Activated T-helper 17 cell treated with anti-CD3 and anti-CD28 coated beads, Interleukin-2, amount 50 U/mL, for 72 hours (primary cell): Measurements from ENCODE around the gene TMBIM4. TPM values are rescaled to one million over a fixed set of nuclear protein-coding genes. Genes with fewer than 3 reads are reported as not detected.

Experiments
- ATAC-seq: fragments of 150-1000 bp; cut with Tn5 transposase; replicated peaks from 2 replicates; pipeline ENCODE4 v1.10.0; 2021; ENCODE audit warnings: mild to moderate bottlenecking, moderate library complexity
- H3K27ac Mint-ChIP-seq: one replicate; pipeline ENCODE4 v1.8.0; 2022; ENCODE audit warnings: mixed read lengths
- H3K27me3 Mint-ChIP-seq: one replicate; pipeline ENCODE4 v1.8.0; 2022; ENCODE audit warnings: mixed read lengths
- H3K36me3 Mint-ChIP-seq: one replicate; pipeline ENCODE4 v1.8.0; 2022; ENCODE audit warnings: low read depth, mild to moderate bottlenecking, mixed read lengths
- H3K4me1 Mint-ChIP-seq: one replicate; pipeline ENCODE4 v1.8.0; 2022; ENCODE audit warnings: mixed read lengths
- H3K4me3 Mint-ChIP-seq: one replicate; pipeline ENCODE4 v1.8.0; 2022; ENCODE audit warnings: mild to moderate bottlenecking, mixed read lengths
- H3K9me3 Mint-ChIP-seq: one replicate; pipeline ENCODE4 v1.8.0; 2022; ENCODE audit warnings: mixed read lengths
- total RNA-seq, 2 donors: library from RNA; stranded (reverse); gene quantifications; one replicate each; pipeline ENCODE4 v1.2.3, GENCODE V29; 2022

The TMBIM4 gene
- total RNA-seq, 2 donors from 2014 or later, result 41.5 to 48.9 TPM

DNA sequence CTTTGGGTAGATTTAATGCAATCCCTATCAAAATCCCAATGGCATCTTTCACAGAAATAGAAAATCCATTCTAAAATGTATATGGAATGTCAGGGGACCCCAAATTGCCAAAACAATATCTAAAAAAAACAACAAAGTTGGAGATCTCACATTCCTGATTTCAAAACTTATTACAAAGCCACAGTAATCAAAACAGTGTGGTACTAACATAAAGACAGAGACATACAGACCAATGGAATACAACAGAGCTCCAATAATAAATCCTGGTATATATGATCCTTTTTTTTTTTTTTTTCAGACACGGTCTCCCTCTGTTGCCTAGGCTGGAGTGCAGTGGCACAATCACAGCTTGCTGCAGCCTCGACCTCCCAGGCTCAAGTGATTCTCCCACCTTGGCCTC lies 4.7 kb downstream of the TMBIM4 start:
- peak overlapping the region; percentile 72 for H3K4me3 Mint-ChIP-seq
- H3K27me3 Mint-ChIP-seq, result no peaks in the 10 kb centered on the region
- no peak overlapping the region for H3K27ac Mint-ChIP-seq
- no peak for ATAC-seq
- peaks cover 63% of the 10 kb centered on the region for H3K4me1 Mint-ChIP-seq
- peaks cover 67% of the 10 kb centered on the region for H3K36me3 Mint-ChIP-seq
- H3K9me3 Mint-ChIP-seq, result peaks cover 5% of the 10 kb centered on the region

DNA sequence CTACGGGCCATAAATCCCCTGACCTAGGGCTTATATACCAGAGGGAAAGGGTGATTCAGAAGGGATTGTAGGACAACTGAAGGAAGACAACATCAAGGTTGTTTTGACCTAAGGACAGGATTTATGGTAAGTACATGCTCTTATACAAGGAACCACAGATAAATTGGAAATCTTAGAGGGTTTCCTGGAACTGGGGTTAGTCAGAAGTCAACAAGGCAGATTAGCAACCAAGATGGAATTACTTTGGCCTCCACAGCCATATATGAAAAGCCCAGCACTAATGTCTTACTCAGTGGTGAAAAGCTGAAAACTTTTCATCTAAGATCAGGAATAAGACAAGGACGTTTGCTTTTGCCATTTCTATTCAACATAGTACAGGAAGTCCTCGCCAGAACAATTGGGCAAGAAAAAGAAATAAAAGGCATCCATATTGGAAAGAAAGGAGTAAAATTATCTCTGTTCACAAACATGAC lies 5.4 kb downstream of the TMBIM4 start:
- Mint-ChIP-seq H3K27ac (peak overlapping the region; percentile 91), H3K4me3 (peak overlapping the region; percentile 72), H3K9me3 (peaks cover 5% of the 10 kb centered on the region), H3K27me3 (no peaks in the 10 kb centered on the region), H3K36me3 (peaks cover 68% of the 10 kb centered on the region), H3K4me1 (peaks cover 67% of the 10 kb centered on the region)
- peak; percentile 55 for ATAC-seq

DNA sequence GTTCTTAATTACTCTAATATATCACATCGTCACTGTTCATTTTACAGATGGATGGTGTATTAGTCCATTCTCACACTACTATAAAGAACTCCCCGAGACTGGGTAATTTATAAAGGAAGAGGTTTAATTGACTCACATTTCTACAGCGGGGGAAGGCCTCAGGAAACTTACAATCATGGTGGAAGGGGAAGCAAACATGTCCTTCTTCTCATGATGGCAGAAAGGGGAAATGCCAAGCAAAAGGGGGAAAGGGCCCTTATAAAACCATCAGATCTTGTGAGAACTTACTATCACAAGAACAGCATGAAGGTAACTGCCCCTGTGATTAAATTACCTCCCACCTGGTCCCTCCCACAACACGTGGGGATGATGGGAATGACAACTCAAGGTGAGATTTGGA lies 6.5 kb downstream of the TMBIM4 start:
- Mint-ChIP-seq H3K27ac (peak overlapping the region; percentile 91), H3K4me1 (peaks cover 64% of the 10 kb centered on the region), H3K4me3 (peak overlapping the region; percentile 72), H3K9me3 (peaks cover 5% of the 10 kb centered on the region), H3K27me3 (no peaks in the 10 kb centered on the region), H3K36me3 (peaks cover 70% of the 10 kb centered on the region)
- no peak for ATAC-seq

DNA sequence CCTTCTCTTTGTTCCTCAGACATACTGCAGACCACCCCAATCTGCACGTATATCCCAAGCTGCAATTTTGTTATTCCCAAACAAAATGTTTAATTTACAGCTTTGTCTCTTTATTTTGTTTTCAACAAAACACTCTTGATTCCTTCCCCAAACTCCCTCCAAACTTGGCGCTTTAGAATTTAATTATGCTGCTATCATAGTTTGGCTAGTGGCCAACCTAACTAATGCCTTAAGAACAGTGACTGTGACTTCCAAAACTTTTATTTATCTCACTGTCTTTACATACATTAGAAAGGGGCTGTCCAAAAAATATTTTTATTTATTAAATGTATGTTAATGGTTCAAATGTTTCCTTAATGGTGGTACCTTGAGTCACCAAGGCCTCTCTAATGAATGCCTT lies 7.1 kb downstream of the TMBIM4 start:
- ATAC-seq, result no peak
- Mint-ChIP-seq H3K27me3 (no peaks in the 10 kb centered on the region), H3K4me3 (no peak overlapping the region), H3K36me3 (peaks cover 67% of the 10 kb centered on the region), H3K4me1 (peaks cover 58% of the 10 kb centered on the region), H3K27ac (peak overlapping the region; percentile 91), H3K9me3 (peaks cover 5% of the 10 kb centered on the region)

DNA sequence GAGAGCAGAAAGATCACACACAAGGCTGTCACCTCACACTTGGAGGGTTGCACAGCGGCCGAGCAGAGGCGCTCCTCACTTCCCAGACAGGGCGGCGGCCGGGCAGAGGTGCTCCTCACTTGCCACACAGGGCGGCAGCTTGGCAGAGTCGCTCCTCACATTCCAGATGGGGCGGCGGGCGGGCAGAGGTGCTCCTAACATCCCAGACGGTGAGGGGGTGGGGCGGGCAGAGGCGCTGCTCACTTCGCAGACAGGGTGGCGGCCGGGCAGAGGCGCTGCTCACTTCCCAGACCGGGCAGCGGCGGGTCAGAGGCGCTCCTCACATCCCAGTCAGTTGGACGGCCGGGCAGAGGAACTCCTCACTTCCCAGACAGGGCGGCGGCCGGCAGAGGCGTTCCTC lies 9.1 kb downstream of the TMBIM4 start:
- peaks cover 51% of the 10 kb centered on the region for H3K36me3 Mint-ChIP-seq
- H3K27ac Mint-ChIP-seq, result no peak overlapping the region

DNA sequence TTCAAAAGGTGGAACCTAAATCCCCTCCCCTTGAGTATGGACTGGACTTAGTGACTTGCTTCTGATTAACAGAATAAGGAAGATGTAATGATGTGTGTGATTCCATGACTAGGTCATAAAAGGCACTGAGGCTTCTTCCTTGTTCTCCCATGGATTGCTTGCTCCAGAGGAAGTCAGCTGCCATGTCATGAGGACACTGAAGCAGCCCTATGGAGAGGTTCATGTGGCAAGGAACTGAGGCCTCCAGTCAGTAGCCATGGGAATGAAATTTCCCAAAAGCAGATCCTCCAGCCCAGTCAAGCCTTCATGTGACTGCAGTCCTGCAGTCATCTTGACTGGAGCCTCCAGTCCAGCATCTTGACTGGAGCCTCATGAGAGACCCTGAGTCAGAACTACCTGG lies 10.7 kb downstream of the TMBIM4 start:
- ATAC-seq, result no peak
- H3K4me3 Mint-ChIP-seq, result no peak overlapping the region
- peaks cover 45% of the 10 kb centered on the region for H3K4me1 Mint-ChIP-seq
- no peaks in the 10 kb centered on the region for H3K9me3 Mint-ChIP-seq
- H3K36me3 Mint-ChIP-seq, result peaks cover 36% of the 10 kb centered on the region
- H3K27me3 Mint-ChIP-seq, result no peaks in the 10 kb centered on the region
- H3K27ac Mint-ChIP-seq, result peak overlapping the region; percentile 58

More for the DNA sequence above, 9.1 kb downstream of the TMBIM4 start:
- Mint-ChIP-seq H3K27me3 (no peaks in the 10 kb centered on the region), H3K4me3 (no peak overlapping the region), H3K9me3 (peaks cover 5% of the 10 kb centered on the region), H3K4me1 (peaks cover 56% of the 10 kb centered on the region)
- ATAC-seq, result no peak

DNA sequence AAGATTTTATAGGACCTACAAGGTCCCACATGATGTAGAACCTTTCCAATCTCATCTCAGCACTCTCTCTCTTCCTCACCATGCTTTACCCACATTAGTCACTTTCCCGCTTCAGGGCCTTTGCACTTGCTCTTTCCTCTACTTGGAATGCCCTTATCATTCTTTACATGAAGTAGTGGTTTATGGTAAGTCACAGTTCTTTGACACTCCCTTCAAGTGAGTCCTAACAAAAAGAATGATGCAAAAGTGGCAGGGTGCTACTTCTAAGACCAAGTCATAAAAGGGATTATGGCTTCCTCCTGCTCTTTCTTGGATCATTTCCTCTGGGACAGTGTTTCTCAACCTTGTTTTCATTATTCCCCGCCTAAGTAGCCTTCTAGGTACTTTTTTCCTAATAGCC lies 13.1 kb downstream of the TMBIM4 start:
- H3K9me3 Mint-ChIP-seq, result no peaks in the 10 kb centered on the region
- no peak for ATAC-seq

DNA sequence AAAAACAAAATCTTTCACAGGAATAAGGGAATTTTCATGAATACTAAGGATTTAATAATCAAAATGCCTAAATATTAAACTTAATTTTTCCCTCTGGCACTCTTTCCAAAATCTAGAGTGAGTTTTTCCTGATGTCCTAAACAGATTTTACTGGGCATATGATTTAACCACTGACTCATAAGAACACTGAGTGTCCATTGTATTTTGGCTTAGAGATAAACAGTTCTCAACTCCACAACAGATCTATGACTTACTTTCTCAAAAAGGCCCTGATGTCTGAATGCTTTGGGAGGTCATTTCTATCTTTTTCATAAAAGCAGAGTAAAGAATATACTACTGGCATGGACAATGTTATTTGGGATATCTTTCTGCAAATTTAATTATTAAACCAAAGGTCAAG lies 15.0 kb downstream of the TMBIM4 start:
- Mint-ChIP-seq H3K4me1 (peaks cover 22% of the 10 kb centered on the region), H3K27ac (peak overlapping the region; percentile 14), H3K36me3 (peaks cover 43% of the 10 kb centered on the region), H3K9me3 (no peaks in the 10 kb centered on the region), H3K4me3 (no peak overlapping the region), H3K27me3 (no peaks in the 10 kb centered on the region)
- no peak for ATAC-seq

More for the DNA sequence above, 13.1 kb downstream of the TMBIM4 start:
- H3K27ac Mint-ChIP-seq, result peak overlapping the region; percentile 56
- H3K36me3 Mint-ChIP-seq, result peaks cover 42% of the 10 kb centered on the region
- no peak overlapping the region for H3K4me3 Mint-ChIP-seq
- H3K4me1 Mint-ChIP-seq, result peaks cover 22% of the 10 kb centered on the region
- H3K27me3 Mint-ChIP-seq, result no peaks in the 10 kb centered on the region

DNA sequence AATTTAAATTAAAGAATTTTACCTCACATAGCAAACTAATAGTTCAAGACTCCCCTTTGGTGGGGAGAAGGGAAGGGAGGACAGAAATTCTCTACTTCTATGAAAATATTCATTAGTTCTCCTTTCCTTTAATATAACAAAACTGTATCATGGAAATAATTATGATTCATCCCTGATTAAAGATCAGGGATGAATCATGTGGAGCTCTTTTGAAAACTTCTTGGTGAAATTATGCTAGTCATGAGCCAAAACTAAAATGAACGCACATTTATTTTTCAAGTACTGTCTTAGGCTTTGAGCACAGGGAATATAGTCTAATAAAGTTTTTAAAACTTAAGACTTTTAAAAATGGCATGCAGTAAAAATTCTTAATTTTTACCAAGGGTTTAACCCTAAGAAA lies 17.1 kb downstream of the TMBIM4 start:
- H3K36me3 Mint-ChIP-seq, result peaks cover 50% of the 10 kb centered on the region
- ATAC-seq, result no peak
- no peak overlapping the region for H3K4me3 Mint-ChIP-seq
- H3K27me3 Mint-ChIP-seq, result no peaks in the 10 kb centered on the region
- no peaks in the 10 kb centered on the region for H3K9me3 Mint-ChIP-seq
- H3K27ac Mint-ChIP-seq, result no peak overlapping the region
- H3K4me1 Mint-ChIP-seq, result peaks cover 14% of the 10 kb centered on the region

DNA sequence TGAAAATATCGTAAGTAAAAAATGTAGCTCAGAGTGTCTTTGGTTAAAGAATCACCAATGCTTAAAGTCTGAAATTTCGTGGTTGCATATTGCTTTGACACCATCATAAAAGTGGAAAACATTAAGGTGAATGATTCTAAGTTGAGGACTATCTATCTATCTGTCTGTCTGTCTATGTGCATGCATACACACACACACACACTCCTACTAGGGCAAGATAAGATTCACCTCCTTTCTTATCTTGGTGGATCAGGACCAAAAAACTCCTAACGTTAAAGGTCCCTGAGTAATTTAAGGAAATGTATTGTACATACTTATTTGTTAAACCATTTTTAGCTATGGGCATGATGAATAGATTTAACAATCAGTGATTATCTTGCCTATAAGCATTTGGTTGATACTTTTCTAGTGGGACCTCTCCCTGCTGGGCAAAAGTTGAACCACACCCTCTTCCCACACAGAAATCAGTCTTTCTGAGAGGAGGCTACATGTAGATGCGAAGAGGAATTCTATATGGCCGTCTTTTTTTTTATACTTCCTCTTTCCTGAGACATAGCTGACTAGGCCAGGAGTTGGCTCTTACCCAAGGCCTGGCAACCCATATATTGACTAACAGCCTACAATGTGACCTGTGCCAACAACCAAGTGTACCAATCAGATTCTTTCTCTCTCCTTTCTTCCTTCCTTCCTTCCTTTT lies 19.9 kb downstream of the TMBIM4 start:
- Mint-ChIP-seq H3K36me3 (peaks cover 78% of the 10 kb centered on the region), H3K27me3 (no peaks in the 10 kb centered on the region), H3K4me1 (peaks cover under 1% of the 10 kb centered on the region), H3K4me3 (no peak overlapping the region), H3K9me3 (no peaks in the 10 kb centered on the region), H3K27ac (no peak overlapping the region)
- ATAC-seq, result no peak

DNA sequence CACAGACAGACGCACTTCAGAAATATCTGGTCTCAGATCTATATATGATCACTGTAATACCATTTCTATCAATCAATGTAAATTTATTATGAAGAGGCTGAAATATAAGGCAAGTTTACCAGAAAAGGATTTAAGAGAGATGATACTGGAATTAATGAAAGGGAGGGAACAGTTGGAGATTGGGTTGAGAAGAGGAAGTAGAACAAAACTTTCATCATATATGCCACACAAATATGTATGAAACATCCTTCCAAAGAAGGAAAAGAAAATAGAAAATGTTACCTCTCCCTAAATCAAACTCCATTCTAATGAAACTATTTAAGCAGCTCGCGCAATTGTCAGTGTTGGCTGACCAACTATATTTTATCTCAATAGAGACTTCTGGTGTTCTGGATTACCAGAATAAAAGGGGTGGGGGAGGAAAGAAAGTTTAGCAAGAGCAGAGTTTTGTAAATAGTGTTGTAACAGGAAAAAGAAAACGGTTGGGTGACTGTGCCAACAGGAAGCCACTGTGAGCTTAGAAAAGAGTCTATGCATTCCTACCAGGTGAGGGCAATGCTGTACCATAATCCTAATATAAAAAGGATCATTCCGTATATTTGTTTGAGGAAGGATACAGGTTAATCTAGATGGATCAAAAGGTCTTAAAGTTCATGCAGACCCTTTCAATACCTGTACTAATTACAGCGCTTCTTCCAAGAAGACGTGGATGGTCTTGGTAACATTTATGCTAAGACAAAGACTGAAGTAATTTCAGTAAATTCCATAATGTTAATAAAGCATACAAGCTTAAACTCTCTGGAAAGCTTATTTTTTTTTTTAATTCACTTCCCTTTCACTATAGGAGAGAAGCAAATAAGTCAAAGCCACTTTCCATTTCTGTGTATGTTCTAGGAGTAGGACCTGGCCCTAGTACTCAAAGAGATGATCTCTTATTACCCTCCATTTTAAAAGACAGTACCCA lies 24.7 kb downstream of the TMBIM4 start:
- ATAC-seq, result no peak
- Mint-ChIP-seq H3K27ac (peak overlapping the region; percentile 42), H3K9me3 (peaks cover 4% of the 10 kb centered on the region), H3K36me3 (peaks cover 99% of the 10 kb centered on the region), H3K27me3 (no peaks in the 10 kb centered on the region), H3K4me3 (no peak overlapping the region), H3K4me1 (no peaks in the 10 kb centered on the region)

DNA sequence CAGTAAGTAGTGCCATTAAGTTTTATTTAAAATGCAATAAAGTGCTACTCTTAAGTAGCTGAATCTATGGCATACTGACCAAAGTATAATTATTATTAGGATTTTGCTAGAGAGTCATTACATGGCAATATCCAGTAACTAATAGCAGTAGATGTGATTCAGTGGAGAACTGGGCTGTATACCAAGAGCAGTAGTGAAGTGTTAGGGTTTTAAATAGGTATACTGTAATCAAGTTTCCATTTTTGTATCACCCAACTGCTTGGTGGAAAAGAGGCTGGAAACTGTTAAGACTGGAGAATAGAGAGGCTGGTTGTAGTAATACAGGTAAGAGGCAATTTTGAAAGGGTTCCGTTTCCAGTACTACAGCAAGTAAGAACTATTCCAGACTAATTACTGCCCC lies 25.9 kb downstream of the TMBIM4 start:
- H3K4me3 Mint-ChIP-seq, result no peak overlapping the region
- no peak for ATAC-seq
- H3K27ac Mint-ChIP-seq, result no peak overlapping the region
- no peaks in the 10 kb centered on the region for H3K27me3 Mint-ChIP-seq
- H3K4me1 Mint-ChIP-seq, result no peaks in the 10 kb centered on the region
- H3K36me3 Mint-ChIP-seq, result peaks cover 97% of the 10 kb centered on the region
- peaks cover 5% of the 10 kb centered on the region for H3K9me3 Mint-ChIP-seq

DNA sequence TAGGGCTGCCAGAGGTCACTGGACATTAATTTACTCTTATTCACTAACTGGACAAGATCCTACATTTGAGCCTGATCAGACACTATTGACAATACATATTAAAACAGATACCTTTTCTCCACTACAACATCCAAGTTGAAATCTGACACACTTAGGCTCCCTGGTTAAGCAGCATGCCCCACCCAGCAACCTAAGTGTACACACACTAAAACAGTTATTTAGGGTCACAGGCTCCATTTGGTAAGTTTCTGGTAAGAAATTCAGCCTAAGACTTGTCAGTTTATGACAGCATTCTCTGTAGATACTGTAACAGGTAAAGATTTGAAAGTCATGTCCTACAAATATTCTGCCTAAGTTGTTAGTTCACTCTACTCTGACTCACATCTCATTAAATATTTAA lies 27.0 kb downstream of the TMBIM4 start:
- Mint-ChIP-seq H3K4me3 (no peak overlapping the region), H3K27ac (no peak overlapping the region), H3K36me3 (peaks cover 95% of the 10 kb centered on the region), H3K9me3 (peaks cover 5% of the 10 kb centered on the region), H3K27me3 (no peaks in the 10 kb centered on the region), H3K4me1 (no peaks in the 10 kb centered on the region)
- ATAC-seq, result no peak

DNA sequence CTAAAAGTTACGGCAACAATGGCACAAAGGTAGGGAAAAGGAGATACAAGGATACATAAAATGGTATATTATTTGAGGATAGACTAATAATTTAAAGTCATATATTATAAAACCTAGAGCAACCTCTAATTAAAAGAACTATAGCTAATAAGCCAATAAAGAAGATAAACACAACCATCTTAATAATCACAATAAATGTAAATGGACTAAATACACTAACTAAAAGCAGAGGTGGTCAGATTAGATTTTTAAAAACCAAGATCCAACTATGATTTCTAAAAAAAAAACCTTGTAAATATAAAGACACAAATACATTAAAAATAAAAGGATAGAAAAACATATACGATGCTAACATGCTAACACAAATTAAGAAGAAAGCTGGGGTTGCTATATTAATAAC lies 28.5 kb downstream of the TMBIM4 start:
- ATAC-seq, result no peak
- Mint-ChIP-seq H3K4me1 (no peaks in the 10 kb centered on the region), H3K27ac (no peak overlapping the region), H3K4me3 (no peak overlapping the region), H3K27me3 (no peaks in the 10 kb centered on the region), H3K9me3 (peaks cover 5% of the 10 kb centered on the region), H3K36me3 (peaks cover 96% of the 10 kb centered on the region)

DNA sequence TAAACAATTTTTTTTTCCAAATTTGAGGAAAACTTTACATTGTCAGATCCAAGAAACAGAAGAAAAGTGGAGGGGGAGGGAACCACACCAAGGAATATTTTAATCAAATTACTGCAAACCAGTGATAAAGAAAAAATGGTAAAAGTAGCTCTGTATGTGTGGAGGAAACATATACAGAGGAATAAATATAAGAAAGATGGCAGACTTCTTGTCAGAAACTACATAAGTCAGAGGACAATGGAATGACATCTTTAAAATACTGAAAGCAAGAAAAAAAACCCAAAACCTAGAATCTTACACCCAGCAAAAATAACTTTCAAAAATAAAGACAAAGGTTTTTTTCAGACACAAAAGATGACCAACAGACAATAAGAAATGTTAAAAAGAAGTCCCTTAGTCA lies 29.1 kb downstream of the TMBIM4 start:
- peaks cover 94% of the 10 kb centered on the region for H3K36me3 Mint-ChIP-seq
- no peak for ATAC-seq
- peaks cover 5% of the 10 kb centered on the region for H3K9me3 Mint-ChIP-seq
- H3K4me1 Mint-ChIP-seq, result no peaks in the 10 kb centered on the region
- H3K27ac Mint-ChIP-seq, result no peak overlapping the region
- no peak overlapping the region for H3K4me3 Mint-ChIP-seq
- H3K27me3 Mint-ChIP-seq, result no peaks in the 10 kb centered on the region
